ENCODE measurements around the gene ASB18. TPM values are rescaled to one million over a fixed set of nuclear protein-coding genes. Genes with fewer than 3 reads are reported as not detected.
"Not testable (repeated sequence)": the region's sequence is repeated elsewhere in the genome, so short reads cannot be mapped to it uniquely, and the experiment has no call there.

Gene ASB18
- total RNA-seq, 1 experiment from 2014 or later = not detected

- no peak for DNase-seq (ENCODE audit: extremely low read depth, low read depth)
These were observed 22.8 kb upstream of the ASB18 start for GRCh38 chr2:236286873-236287545.

GRCh38 chr2:236284208-236284607 is 20.0 kb upstream of the ASB18 start:
- no peak for DNase-seq (ENCODE audit: extremely low read depth, low read depth)

GRCh38 chr2:236282406-236282805 is 18.2 kb upstream of the ASB18 start:
- DNase-seq (ENCODE audit: extremely low read depth, low read depth) = no peak

GRCh38 chr2:236281423-236281822 is 17.2 kb upstream of the ASB18 start:
- no peak for DNase-seq (ENCODE audit: extremely low read depth, low read depth)

- no peak for DNase-seq (ENCODE audit: extremely low read depth, low read depth)
These were observed 8.9 kb upstream of the ASB18 start for GRCh38 chr2:236273126-236273525.

- no peak for DNase-seq (ENCODE audit: extremely low read depth, low read depth)
These were observed 7.6 kb upstream of the ASB18 start for GRCh38 chr2:236271851-236272250.

GRCh38 chr2:236269876-236270275 is 5.7 kb upstream of the ASB18 start:
- not testable (repeated sequence) for DNase-seq (ENCODE audit: extremely low read depth, low read depth)

- no peak for DNase-seq (ENCODE audit: extremely low read depth, low read depth)
These were observed 1.5 kb upstream of the ASB18 start for GRCh38 chr2:236265675-236266074.

GRCh38 chr2:236262238-236262637 is 2.0 kb downstream of the ASB18 start:
- no peak for DNase-seq (ENCODE audit: extremely low read depth, low read depth)

- DNase-seq (ENCODE audit: extremely low read depth, low read depth) = no peak
These were observed 2.8 kb downstream of the ASB18 start for GRCh38 chr2:236261452-236261851.

- no peak for DNase-seq (ENCODE audit: extremely low read depth, low read depth)
These were observed 4.8 kb downstream of the ASB18 start for GRCh38 chr2:236259371-236259770.

- no peak for DNase-seq (ENCODE audit: extremely low read depth, low read depth)
These were observed 6.6 kb downstream of the ASB18 start for GRCh38 chr2:236257575-236257974.

- DNase-seq (ENCODE audit: extremely low read depth, low read depth) = no peak
These were observed 7.1 kb downstream of the ASB18 start for GRCh38 chr2:236257136-236257535.

- DNase-seq (ENCODE audit: extremely low read depth, low read depth) = no peak
These were observed 7.7 kb downstream of the ASB18 start for GRCh38 chr2:236256366-236256985.

- DNase-seq (ENCODE audit: extremely low read depth, low read depth) = no peak
These were observed 9.5 kb downstream of the ASB18 start for GRCh38 chr2:236254674-236255073.

GRCh38 chr2:236254001-236254400 is 10.2 kb downstream of the ASB18 start:
- DNase-seq (ENCODE audit: extremely low read depth, low read depth) = no peak

GRCh38 chr2:236252602-236253001 is 11.6 kb downstream of the ASB18 start:
- no peak for DNase-seq (ENCODE audit: extremely low read depth, low read depth)

GRCh38 chr2:236250909-236251579 is 13.2 kb downstream of the ASB18 start:
- DNase-seq (ENCODE audit: extremely low read depth, low read depth) = no peak

GRCh38 chr2:236250286-236250685 is 13.9 kb downstream of the ASB18 start:
- no peak for DNase-seq (ENCODE audit: extremely low read depth, low read depth)

- no peak for DNase-seq (ENCODE audit: extremely low read depth, low read depth)
These were observed 15.1 kb downstream of the ASB18 start for GRCh38 chr2:236249066-236249465.

- no peak for DNase-seq (ENCODE audit: extremely low read depth, low read depth)
These were observed 17.4 kb downstream of the ASB18 start for GRCh38 chr2:236246711-236247246.

- no peak for DNase-seq (ENCODE audit: extremely low read depth, low read depth)
These were observed 19.9 kb downstream of the ASB18 start for GRCh38 chr2:236244256-236244655.

Measured in NCI-H460 (cell line).